Measurements from ENCODE around the gene DCHS1.
A peak's percentile ranks its signal among the peaks of the same experiment; 100 is the strongest.

DNA sequence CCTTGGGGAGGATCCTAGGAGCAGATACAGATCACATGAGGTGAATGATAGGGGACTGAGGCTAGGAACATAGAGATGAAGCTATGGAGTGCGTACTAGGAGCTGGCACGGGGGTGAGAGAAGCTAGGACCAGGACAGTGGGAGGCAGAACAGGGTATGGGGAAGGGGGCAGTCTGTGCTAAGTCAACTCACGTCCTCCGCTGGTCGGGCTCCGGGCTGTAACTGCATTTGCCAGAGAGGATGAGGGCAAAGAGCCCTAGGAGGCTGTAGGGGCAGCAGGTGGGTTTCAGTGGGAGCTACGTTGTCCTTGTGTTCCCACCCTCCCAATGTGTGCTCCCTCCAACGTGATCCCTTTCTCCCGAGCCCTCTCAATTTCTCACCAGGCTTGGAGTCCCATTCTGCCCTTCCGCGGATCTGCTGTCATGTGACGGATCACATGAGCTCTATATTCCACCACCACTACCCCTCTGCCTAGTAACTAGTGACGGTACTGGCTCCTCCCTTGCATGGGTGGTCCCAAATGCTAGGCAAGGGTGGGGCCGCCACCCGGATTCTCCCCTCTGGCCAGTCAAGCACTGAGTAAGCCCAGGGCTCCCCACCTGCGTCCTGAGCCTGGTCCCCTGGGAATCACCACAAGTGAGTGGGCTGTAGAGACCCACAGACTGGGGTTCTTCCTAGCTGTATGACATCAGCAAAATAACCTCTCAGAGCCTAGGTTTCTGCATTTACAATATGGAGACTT, 36.4 kb downstream of the DCHS1 start, which contains the start of gene TPP1:
- TF ChIP-seq CTCF (IDR thresholded peaks at IDR 0.05) (peak in 1 of 6 experiments; percentile 9), POLR2A (IDR thresholded peaks at IDR 0.05) (peak in 3 of 4 donors; percentile 42 to 94 (median 94))

Data from upper lobe of left lung (tissue), 4 donors.